Effector memory CD4-positive, alpha-beta T cell (primary cell): ENCODE measurements around the gene TBC1D3.
"Not testable (repeated sequence)": the region's sequence is repeated elsewhere in the genome, so short reads cannot be mapped to it uniquely, and the experiment has no call there.

Experiments used
- DNase-seq, 3 donors: peaks; one replicate each; pipeline ENCODE4 v3.0.0-alpha.2; 2020
- H3K27ac ChIP-seq: 2 replicates; pipeline ENCODE4 v1.7.0; 2013; ENCODE audit warnings: mild to moderate bottlenecking, low read length, moderate library complexity; ENCODE audit not compliant: insufficient read depth, poor library complexity, severe bottlenecking
- H3K27me3 ChIP-seq: replicated peaks from 2 replicates; pipeline ENCODE4 v1.7.0; 2013; ENCODE audit warnings: mild to moderate bottlenecking, low read length; ENCODE audit not compliant: insufficient read depth, control insufficient read depth, poor library complexity, severe bottlenecking
- H3K36me3 ChIP-seq: 2 replicates; pipeline ENCODE4 v1.7.0; 2013; ENCODE audit warnings: mild to moderate bottlenecking, low read length, moderate library complexity; ENCODE audit not compliant: control insufficient read depth, insufficient read depth
- H3K4me1 ChIP-seq: 2 replicates; pipeline ENCODE4 v1.7.0; 2013; ENCODE audit warnings: low read length, mild to moderate bottlenecking; ENCODE audit not compliant: control insufficient read depth, insufficient read depth, poor library complexity, severe bottlenecking
- H3K4me3 ChIP-seq: 2 replicates; pipeline ENCODE4 v1.7.0; 2013; ENCODE audit warnings: low read length, low read depth, mild to moderate bottlenecking; ENCODE audit not compliant: insufficient read depth, poor library complexity, severe bottlenecking
- H3K9me3 ChIP-seq: 2 replicates; pipeline ENCODE4 v1.7.0; 2013; ENCODE audit warnings: mild to moderate bottlenecking, low read length, moderate library complexity; ENCODE audit not compliant: control insufficient read depth
- total RNA-seq, 3 donors: gene quantifications; one replicate each; lab custom pipeline; 2026; lab: John Stamatoyannopoulos, UW

The TBC1D3 gene
- 0 reads per million in 3 donors for total RNA-seq

- not testable (repeated sequence) for H3K4me1 ChIP-seq, H3K27ac ChIP-seq, DNase-seq, H3K9me3 ChIP-seq, H3K36me3 ChIP-seq, H3K27me3 ChIP-seq, H3K4me3 ChIP-seq
These were observed at the start of gene TBC1D3 for GRCh38 chr17:38192455-38192854. TBC1D3 (minus strand) TSS chr17:38192555; CDS start chr17:38191029, 1,526 bp downstream.

DNA sequence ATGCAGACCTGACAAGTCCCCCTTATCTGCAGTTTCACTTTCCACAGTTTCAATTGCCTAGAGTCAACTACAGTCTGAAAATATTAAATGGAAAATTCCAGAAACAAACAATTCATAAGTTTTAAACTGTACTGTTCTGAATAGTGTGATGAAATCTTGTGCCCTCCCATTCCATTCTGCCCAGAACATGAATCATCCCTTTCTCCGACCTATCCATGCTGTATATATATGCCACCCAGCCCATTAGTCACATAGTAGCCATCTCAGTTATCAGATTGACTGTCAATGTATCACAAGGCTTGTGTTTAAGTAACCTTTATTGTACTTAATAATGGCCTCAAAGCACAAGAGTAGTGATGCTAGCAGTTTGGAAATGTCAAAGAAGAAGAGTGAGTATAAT, 40.4 kb upstream of the TBC1D3 start:
- not testable (repeated sequence) for H3K4me3 ChIP-seq, DNase-seq, H3K9me3 ChIP-seq, H3K4me1 ChIP-seq, H3K36me3 ChIP-seq, H3K27me3 ChIP-seq, H3K27ac ChIP-seq

GRCh38 chr17:38225844-38226495, 33.6 kb upstream of the TBC1D3 start:
- H3K27me3 ChIP-seq, DNase-seq, H3K4me1 ChIP-seq, H3K36me3 ChIP-seq, H3K4me3 ChIP-seq, H3K27ac ChIP-seq, H3K9me3 ChIP-seq: not testable (repeated sequence)

GRCh38 chr17:38220867-38221266, 28.5 kb upstream of the TBC1D3 start:
- H3K27ac ChIP-seq, H3K4me1 ChIP-seq, H3K36me3 ChIP-seq, H3K4me3 ChIP-seq, H3K27me3 ChIP-seq, DNase-seq, H3K9me3 ChIP-seq: not testable (repeated sequence)

GRCh38 chr17:38200271-38200670, 7.9 kb upstream of the TBC1D3 start:
- not testable (repeated sequence) for H3K9me3 ChIP-seq, H3K4me3 ChIP-seq, H3K36me3 ChIP-seq, H3K27ac ChIP-seq, DNase-seq, H3K4me1 ChIP-seq, H3K27me3 ChIP-seq

- H3K27ac ChIP-seq, H3K27me3 ChIP-seq, H3K36me3 ChIP-seq, H3K9me3 ChIP-seq, H3K4me1 ChIP-seq, H3K4me3 ChIP-seq, DNase-seq: not testable (repeated sequence)
These were observed 57.5 kb downstream of the TBC1D3 start for GRCh38 chr17:38134860-38135259.
